ENCODE measurements around the gene KCNJ9.

- TF ChIP-seq CTCF (IDR thresholded peaks at IDR 0.05; ENCODE audit: insufficient read depth, low read depth, low read length) (no peak), EZH2 (IDR thresholded peaks at IDR 0.05; ENCODE audit: insufficient read depth, low read length) (no peak)
These were observed 8.5 kb downstream of the KCNJ9 start for GRCh38 chr1:160089883-160090282.

All from astrocyte (in vitro differentiated cells and primary cell).